Activated T-cell treated with anti-CD3 and anti-CD28 coated beads, Interleukin-2, amount 50 U/mL, for 48 hours (primary cell): Measurements from ENCODE around the gene SPDYE3.
A peak's percentile ranks its signal among the peaks of the same experiment; 100 is the strongest.
"Not testable (repeated sequence)": the region's sequence is repeated elsewhere in the genome, so short reads cannot be mapped to it uniquely, and the experiment has no call there.

Experiments used
- DNase-seq, 2 experiments: peaks; one replicate each; pipeline ENCODE4 v3.0.0-alpha.2; 2020

Gene SPDYE3

GRCh38 chr7:100307402-100307801 lies at the start of gene SPDYE3:
SPDYE3 (plus strand) TSS chr7:100307702; CDS start chr7:100307886, 184 bp downstream.
- not testable (repeated sequence) for DNase-seq

GRCh38 chr7:100259984-100260383 lies 47.5 kb upstream of the SPDYE3 start:
- not testable (repeated sequence) for DNase-seq

- not testable (repeated sequence) for DNase-seq
Observed at GRCh38 chr7:100262896-100263295, 44.6 kb upstream of the SPDYE3 start.

- not testable (repeated sequence) for DNase-seq
Observed at GRCh38 chr7:100264223-100264622, 43.3 kb upstream of the SPDYE3 start.

- DNase-seq: not testable (repeated sequence)
Observed at GRCh38 chr7:100264669-100265165, 42.8 kb upstream of the SPDYE3 start.

GRCh38 chr7:100265851-100266250 lies 41.7 kb upstream of the SPDYE3 start:
- not testable (repeated sequence) for DNase-seq

- no peak for DNase-seq
Observed at GRCh38 chr7:100266576-100267354, 40.7 kb upstream of the SPDYE3 start.

- no peak for DNase-seq
Observed at GRCh38 chr7:100267648-100268047, 39.9 kb upstream of the SPDYE3 start.

GRCh38 chr7:100268882-100269281 lies 38.6 kb upstream of the SPDYE3 start:
- DNase-seq: not testable (repeated sequence)

- not testable (repeated sequence) for DNase-seq
Observed at GRCh38 chr7:100269306-100270045, 38.0 kb upstream of the SPDYE3 start.

- not testable (repeated sequence) for DNase-seq
Observed at GRCh38 chr7:100270046-100270918, 37.2 kb upstream of the SPDYE3 start.

- peak; percentile 24 to 25 for DNase-seq
Observed at GRCh38 chr7:100270941-100271593, 36.4 kb upstream of the SPDYE3 start.

- DNase-seq: peak; percentile 98 to 99
Observed at GRCh38 chr7:100271716-100272537, 35.6 kb upstream of the SPDYE3 start.

- not testable (repeated sequence) for DNase-seq
Observed at GRCh38 chr7:100272538-100272902, 35.0 kb upstream of the SPDYE3 start.

- no peak for DNase-seq
Observed at GRCh38 chr7:100275120-100275519, 32.4 kb upstream of the SPDYE3 start.

GRCh38 chr7:100276126-100276525 lies 31.4 kb upstream of the SPDYE3 start:
- DNase-seq: not testable (repeated sequence)

- DNase-seq: not testable (repeated sequence)
Observed at GRCh38 chr7:100282069-100282608, 25.4 kb upstream of the SPDYE3 start.

GRCh38 chr7:100283147-100283546 lies 24.4 kb upstream of the SPDYE3 start:
- not testable (repeated sequence) for DNase-seq

- not testable (repeated sequence) for DNase-seq
Observed at GRCh38 chr7:100287191-100287969, 20.1 kb upstream of the SPDYE3 start.

GRCh38 chr7:100288258-100288657 lies 19.2 kb upstream of the SPDYE3 start:
- DNase-seq: not testable (repeated sequence)
